NCI-H82 (cell line): ENCODE data around the gene SLFN5.
"Not testable (repeated sequence)": the region's sequence is repeated elsewhere in the genome, so short reads cannot be mapped to it uniquely, and the experiment has no call there.

Source experiments
- DNase-seq: peaks from one replicate; lab custom pipeline; 2025; lab: John Stamatoyannopoulos, UW

The SLFN5 gene

DNA sequence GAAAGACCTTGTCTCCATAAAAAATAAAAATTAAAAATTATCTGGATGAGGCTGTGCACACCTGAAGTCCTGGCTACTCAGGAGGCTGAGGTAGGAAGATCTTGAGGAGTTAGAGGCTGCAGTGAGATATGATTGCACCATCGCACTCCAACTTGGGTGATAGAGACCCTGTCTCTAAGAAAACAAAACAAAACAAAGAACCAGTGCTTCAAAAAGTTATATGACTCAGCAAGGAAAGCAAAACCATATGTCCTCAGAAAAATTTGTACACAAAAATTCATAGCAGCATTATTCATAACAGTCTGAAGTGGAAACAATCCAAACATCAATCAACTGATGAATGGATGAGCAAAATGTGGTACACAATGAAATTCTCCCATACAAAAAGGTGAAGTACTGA, 48.9 kb downstream of the SLFN5 start:
- DNase-seq, result no peak

DNA sequence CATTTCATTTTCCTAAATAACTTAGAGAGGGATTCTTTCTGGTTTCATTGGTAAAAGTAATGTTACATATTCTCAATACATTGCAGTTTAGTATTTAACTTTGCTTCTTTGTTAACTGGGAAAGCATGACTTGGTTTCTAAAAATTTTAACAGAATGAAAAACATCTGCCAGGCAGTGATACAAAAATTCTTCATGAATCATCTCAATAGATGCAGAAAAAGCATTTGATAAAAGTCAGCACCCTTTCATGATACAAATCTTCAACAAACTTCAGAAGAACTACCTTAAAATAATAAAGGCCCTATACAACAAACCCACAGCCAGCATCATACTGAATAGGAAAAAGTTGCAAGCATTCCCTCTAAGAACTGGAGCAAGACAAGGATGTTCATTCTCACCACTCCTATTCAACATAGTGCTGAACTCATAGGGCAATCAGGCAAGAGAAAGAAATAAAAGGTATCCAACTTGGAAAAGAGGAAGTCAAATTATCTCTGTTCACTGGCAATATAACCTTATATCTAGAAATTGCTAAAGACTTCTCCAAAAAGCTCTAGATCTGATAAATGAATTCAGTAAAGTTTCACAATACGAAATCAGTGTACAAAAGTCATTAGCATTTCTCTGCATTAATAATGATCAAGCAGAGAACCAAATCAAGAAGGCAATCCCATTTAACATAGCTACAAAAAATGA, 50.4 kb downstream of the SLFN5 start:
- no peak for DNase-seq

DNA sequence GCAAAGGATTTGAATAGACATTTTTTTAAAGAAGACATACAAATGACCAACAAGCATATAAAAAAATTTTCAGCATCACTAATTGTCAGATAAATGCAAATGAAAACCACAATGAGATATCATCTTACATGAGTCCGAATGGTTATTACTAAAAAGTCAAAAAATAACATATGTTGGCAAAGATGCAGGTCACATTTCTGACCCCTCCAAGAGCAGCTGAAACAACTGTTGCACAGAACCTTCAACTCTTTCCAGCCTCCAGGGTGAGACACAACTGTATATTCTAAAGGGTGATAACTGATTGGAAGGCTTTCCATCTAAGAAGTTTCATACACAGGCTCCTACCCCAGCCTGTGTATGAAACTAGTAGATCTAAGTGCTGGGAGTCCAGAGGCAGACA, 51.9 kb downstream of the SLFN5 start:
- DNase-seq, result no peak

DNA sequence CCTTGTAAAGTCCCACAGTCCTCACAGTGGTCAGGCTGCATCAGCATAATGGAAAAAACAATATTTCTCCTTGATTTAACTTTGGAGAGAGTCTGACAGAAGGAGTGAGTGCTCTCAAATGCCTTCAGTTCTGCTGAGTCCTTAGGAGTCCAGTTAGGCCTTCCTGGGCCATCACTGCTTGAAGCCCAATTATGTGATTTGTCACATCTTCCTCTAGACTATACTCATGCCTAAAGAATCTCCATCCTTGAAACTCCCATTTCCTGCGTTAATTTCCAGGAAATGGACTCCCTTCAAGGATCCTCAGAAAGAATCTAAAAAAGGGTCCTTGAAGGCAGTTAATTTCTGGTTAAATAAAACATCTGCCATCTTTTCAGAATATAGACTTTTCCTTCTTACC, 52.8 kb downstream of the SLFN5 start:
- DNase-seq, result no peak

DNA sequence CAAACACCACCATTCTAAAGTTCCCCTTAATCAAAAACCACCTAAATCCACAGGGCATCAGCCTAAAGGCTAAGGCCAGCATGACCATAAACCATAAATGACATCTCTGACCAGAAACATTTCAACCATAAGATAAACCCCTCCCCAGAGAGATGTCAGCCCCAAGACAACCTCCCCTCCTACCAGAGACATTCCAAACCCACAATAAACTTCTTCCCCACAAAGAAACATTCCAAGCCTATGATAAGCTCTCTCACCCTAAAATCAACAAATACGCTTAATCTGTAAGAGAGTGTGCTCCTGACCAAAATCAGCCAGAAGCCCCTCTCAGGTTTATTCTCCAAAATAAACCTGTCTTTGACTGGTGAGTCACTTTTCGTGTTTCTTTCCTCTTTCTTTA, 54.8 kb downstream of the SLFN5 start:
- no peak for DNase-seq

DNA sequence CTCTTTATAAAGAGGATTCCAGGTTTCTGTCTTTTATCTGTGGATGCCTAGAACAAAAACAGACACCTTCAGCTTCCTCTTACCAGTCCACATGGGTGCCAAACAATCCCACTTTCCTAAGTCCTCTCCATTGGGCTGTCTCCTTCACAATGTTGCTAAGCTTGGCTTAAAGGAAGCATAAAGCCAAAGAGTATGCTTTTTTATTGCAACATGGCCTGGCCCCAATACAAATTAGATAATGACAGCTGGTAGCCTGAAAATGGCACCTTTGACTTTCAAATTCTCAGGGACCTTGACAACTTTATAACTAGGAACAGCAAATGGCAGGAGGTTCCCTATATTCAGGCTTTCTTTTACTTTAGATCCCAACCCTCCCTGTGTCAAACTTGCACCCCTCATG, 55.8 kb downstream of the SLFN5 start:
- DNase-seq, result no peak

DNA sequence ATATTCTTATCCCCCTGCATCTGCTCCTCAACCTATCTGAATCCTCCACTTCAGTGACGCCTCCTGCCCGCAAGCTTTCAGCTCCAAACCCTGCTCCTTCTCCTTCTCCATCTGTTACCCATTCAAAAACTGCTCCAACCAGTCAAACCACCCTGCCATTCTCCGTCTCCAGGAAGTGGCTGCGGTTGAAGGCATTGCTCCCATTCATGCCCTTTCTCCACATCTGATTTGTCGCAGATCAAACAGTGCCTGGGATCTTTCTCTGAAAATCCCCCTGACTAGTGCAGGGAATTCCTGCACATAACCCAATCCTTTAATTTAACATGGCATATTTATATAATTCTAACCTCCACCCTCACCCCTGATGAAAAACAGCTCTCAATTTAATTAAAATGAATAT, 56.3 kb downstream of the SLFN5 start:
- DNase-seq, result no peak

DNA sequence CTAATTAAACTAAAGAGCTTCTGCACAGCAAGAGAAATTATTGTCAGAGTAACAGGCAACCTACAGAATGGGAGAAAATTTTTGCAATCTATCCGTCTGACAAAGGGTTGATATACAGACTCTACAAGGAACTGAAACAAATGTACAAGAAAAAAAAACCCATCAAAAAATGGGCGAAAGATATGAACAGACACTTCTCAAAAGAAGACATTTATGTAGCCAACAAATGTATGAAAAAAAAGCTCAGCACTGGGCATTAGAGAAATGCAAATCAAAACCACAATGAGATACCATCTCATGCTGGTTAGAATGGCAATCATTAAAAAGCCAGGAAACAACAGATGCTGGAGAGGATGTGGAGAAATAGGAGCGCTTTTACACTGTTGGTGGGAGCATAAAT, 66.5 kb downstream of the SLFN5 start:
- not testable (repeated sequence) for DNase-seq

DNA sequence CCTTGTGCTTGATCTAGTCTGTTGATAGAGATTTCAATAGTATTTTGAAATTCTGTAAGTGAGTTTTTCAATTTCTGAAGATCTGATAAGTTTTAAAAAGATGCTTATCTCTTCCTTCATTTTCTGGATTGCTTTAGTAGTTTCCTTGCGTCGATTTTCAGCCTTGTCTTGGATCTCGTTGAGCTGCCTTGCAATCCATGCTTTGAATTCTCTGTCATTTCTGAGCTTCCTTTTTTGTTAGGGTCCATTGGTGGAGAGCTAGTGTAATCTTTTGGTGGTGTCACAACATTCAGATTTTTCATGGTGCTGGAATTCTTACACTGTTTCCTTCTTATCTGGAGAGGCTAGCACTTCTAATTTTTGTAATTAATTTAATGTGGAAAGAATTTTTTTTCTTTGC, 69.5 kb downstream of the SLFN5 start:
- DNase-seq, result no peak

DNA sequence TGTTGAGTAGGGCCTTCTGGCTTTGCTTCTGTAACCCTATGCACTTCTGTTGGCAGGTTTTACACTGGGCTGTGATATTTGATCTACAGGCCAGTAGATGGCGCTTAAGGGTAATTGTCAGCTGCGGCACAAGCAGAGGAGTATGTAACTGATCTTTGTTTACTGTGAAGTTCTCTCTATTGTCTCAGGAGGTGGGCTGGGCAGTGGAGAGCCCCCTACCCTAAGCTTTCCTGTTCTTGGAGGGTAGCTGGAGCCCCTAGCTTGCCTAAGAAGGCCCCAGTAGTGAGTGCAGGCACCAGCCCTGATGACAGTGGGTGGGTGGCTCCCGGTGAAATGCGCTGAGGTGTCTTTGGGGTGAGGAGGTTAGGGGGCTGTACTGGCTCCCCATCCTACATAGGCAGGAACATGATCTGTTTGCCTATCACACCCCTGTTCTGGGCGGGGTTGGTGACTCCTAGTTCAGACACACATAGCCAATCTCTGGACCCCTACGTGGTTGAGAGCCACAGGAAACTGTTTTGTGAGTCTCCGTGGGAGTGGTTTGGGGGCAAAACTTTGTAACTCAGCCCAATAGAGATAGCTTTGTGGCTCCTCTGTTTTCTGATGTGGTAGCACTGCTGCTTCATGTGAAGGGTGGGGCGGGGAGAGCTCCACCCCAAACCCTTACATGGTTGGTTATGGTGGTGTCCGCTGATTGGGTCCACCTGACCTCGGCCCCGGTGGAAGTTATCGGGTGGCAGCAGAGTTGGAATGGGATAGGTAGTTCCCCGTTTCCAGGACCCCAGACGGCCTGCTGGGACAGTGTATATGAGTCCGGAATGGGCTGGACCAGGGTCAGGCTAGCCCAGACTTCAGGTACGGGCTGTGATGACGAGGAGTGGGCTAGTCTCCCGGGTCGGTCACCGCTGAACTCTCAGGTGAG, 70.2 kb downstream of the SLFN5 start:
- DNase-seq, result peak; percentile 65

DNA sequence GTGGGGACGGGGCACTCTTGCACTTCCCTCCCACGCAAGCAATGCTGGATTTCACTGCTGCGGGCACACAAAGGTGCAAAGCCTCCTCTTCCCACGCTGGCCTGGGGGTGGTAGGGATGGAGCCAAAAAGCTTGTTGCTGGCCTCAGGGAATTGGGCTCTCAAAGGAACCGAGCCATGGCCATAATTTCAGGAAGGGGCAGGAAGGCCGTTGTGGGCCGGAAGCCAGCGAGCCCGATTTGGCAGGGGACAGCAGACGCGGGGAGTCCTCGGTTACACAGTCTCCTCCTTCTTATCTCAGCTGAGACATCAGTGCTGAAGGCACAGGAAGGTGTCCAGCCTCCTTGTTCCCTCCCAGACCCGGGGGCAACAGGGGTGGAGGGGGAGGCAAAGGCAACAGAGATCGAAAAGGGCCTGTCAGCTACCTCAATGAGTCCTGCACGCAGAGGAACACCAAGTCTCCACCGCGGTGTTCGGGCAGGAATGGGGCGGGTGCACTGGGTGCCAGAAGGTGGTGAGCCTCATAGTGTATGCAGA, 71.1 kb downstream of the SLFN5 start:
- DNase-seq, result no peak

DNA sequence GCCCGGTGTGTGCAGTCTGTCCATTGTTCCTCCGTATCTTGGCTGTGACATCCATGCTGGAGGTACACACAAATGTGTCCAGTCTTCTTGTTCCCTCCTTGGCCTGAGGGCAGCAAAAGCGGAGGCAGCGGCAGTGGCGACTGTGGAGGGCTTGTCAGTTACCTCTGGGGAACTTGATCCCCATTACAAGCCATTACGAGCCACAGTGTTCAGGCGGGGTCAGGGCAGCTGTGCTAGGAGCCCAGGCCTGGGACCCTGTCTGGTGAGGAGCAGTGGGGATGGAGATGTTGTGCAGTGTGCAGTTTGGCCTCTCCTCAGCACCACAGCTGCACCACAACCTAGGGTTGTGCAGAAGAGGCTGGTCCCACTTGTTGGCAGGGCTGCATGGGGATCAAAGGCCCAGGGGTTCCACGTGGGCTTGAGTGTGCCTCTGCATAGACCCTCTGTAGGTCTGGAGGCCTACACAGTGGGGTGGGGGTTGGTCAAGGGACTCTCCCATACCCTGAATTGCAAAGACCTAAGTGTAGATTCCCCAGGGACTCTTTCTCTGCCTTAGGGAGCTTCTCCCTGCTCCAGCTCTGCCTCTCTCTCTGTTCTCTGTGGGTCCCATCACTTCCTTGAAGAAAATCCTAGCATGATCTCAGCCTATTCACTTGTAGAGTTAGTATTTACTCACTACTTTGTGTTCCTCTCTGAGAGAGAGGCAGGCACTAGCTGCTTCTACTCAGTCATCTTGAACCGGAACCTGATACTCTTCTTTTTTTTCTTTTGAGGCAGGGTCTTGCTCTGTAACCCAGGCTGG, 71.7 kb downstream of the SLFN5 start:
- DNase-seq, result no peak

DNA sequence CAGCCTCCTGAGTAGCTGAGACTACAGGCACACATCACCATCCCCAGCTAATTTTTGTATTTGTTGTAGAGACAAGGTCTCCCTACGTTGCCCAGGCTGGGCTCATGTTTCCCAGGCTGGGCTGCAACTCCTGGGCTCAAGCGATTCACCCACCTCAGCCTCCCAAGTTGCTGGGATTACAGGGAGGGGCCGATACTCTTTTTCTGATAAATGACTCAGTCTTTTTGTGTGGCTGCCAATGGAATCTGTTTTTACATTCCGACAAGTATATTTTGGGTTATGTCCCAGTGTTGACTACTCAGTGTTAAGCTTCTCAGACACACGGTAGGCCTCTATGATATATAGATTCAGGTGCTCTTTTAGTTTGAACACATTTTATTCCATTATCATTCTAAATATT, 72.4 kb downstream of the SLFN5 start:
- no peak for DNase-seq

DNA sequence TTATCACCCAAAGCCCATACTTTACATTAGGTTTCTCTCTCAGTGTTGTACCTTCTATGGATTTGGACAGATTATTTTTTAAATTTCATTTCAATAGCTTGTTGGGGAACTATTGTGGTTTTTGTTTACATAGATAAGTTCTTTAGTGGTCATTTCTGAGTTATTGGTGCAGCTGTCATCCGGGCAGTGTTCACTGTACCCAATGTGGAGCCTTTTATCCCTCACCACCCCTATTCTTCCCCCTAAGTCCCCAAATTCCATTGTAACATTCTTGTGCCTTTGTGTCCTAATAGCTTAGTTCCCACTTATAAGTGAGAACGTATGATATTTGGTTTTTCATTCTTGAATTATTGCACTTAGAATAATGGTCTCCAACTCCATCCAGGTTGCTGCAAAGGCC, 73.1 kb downstream of the SLFN5 start:
- no peak for DNase-seq

DNA sequence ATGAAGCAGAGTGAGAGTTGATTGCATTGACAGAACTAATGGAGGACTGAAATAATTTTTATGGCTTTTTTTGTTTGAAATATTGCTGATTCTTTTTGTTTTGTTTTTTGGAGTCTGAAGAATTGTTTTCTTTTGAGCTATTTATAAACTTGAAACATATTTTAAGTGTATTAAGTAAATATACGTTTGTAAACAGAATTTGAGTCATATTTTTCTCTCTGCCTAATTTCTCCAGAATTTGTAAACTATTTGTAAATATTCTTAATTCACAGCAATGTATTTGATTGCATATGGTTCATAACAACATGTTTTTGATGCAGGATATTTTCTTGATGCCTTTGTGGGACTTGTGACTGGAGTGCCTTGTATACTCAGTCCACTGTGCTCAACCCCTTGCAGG, 79.9 kb downstream of the SLFN5 start:
- no peak for DNase-seq
